H1 (cell line): ENCODE results near the gene STARD3. TPM values are rescaled to one million over a fixed set of nuclear protein-coding genes. Genes with fewer than 3 reads are reported as not detected.

Experiments
- CTCF ChIA-PET: fragments of 300-600 bp; sonication (Branson Sonifier 250); formaldehyde crosslinking; loops from one replicate; lab custom pipeline; 2021; ENCODE audit not compliant: partially characterized antibody; lab: Charles Lee
- POLR2A ChIA-PET: fragments of 300-600 bp; sonication (Branson Sonifier 250); formaldehyde crosslinking; loops from one replicate; lab custom pipeline; 2021; ENCODE audit warnings: inconsistent platforms; ENCODE audit not compliant: partially characterized antibody; lab: Charles Lee
- DNase-seq, 2 experiments: peaks; one replicate each; pipeline versions ENCODE4 v3.0.0 to v3.0.0-alpha.2; 2010 to 2022; ENCODE audit warnings: low spot score in 2 of 2, low read depth in 1 of 2, mixed read lengths in 1 of 2
- FAIRE-seq: peaks from 2 replicates; lab custom pipeline; 2011; peaks lifted over from hg19 to GRCh38; lab: Jason Lieb, UNC
- H2AFZ ChIP-seq: 2 replicates; pipeline ENCODE4 v1.8.1; 2012; ENCODE audit warnings: low read length, inconsistent platforms
- H2AK5ac ChIP-seq: 2 replicates; pipeline ENCODE4 v1.6.1; 2013; ENCODE audit warnings: low read depth, low read length
- H2BK120ac ChIP-seq: replicated peaks from 2 replicates; pipeline ENCODE3; 2013; ENCODE audit warnings: low read depth, low read length, inconsistent platforms
- H2BK12ac ChIP-seq: 2 replicates; pipeline ENCODE4 v1.6.1; 2013; ENCODE audit warnings: low read depth, low read length
- H2BK15ac ChIP-seq: 2 replicates; pipeline ENCODE4 v1.6.1; 2013; ENCODE audit warnings: low read length
- H2BK20ac ChIP-seq: 2 replicates; pipeline ENCODE4 v1.6.1; 2013; ENCODE audit warnings: low read length
- H2BK5ac ChIP-seq: 2 replicates; pipeline ENCODE4 v1.6.1; 2013; ENCODE audit warnings: low read depth, low read length
- H3K14ac ChIP-seq: 2 replicates; pipeline ENCODE4 v1.6.1; 2013; ENCODE audit warnings: inconsistent platforms; ENCODE audit not compliant: insufficient read length
- H3K18ac ChIP-seq: 2 replicates; pipeline ENCODE4 v1.6.1; 2013; ENCODE audit warnings: low read length; ENCODE audit errors: extremely low read depth
- H3K23ac ChIP-seq: 2 replicates; pipeline ENCODE4 v1.6.1; 2013; ENCODE audit warnings: inconsistent platforms; ENCODE audit not compliant: insufficient read length
- H3K23me2 ChIP-seq: 2 replicates; pipeline ENCODE4 v1.6.1; 2013; ENCODE audit warnings: low read depth, low read length
- H3K27ac ChIP-seq: 2 replicates; pipeline ENCODE4 v1.6.1; 2011; ENCODE audit warnings: low read depth, low read length, inconsistent platforms
- H3K27me3 ChIP-seq, 4 experiments: replicated peaks in 1 of 4; 1 replicate in 1 of 4; 2 replicates in 3 of 4; pipeline versions ENCODE4 v1.6.1 to v1.8.1; 2011 to 2013; ENCODE audit warnings: low read length in 3 of 4, mild to moderate bottlenecking in 3 of 4, inconsistent platforms in 2 of 4, mixed read lengths in 2 of 4, moderate library complexity in 1 of 4; ENCODE audit not compliant: control insufficient read depth in 3 of 4, insufficient read depth in 3 of 4; ENCODE audit errors: extremely low read depth in 1 of 4
- H3K36me3 ChIP-seq, 4 experiments: 2 replicates each; pipeline versions ENCODE4 v1.6.1 to v1.8.1; 2011 to 2013; ENCODE audit warnings: mild to moderate bottlenecking in 4 of 4, low read length in 3 of 4, moderate library complexity in 2 of 4, control low read depth in 1 of 4, inconsistent platforms in 1 of 4; ENCODE audit not compliant: insufficient read depth in 4 of 4, control insufficient read depth in 2 of 4
- H3K4ac ChIP-seq: replicated peaks from 2 replicates; pipeline ENCODE3; 2013; ENCODE audit warnings: low read length, low read depth, mixed read lengths, inconsistent platforms; ENCODE audit not compliant: insufficient read length
- H3K4me1 ChIP-seq, 4 experiments: replicated peaks in 1 of 4; 1 replicate in 1 of 4; 2 replicates in 3 of 4; pipeline versions ENCODE4 v1.6.1 to v1.8.1; 2011 to 2013; ENCODE audit warnings: low read length in 3 of 4, inconsistent platforms in 2 of 4, mixed read lengths in 1 of 4; ENCODE audit not compliant: insufficient read depth in 4 of 4, control insufficient read depth in 3 of 4
- H3K4me2 ChIP-seq, 2 experiments: 2 replicates each; pipeline versions ENCODE4 v1.6.1 to v1.8.1; 2011 to 2013; ENCODE audit warnings: low read depth in 2 of 2, low read length in 2 of 2, control low read depth in 1 of 2, inconsistent platforms in 1 of 2, mild to moderate bottlenecking in 1 of 2; ENCODE audit not compliant: insufficient read depth in 1 of 2
- H3K4me3 ChIP-seq, 4 experiments: fragments of 200-600, 300-600 bp in 1 of 4; sonication (generic), shearing (Covaris generic), sonication (Bioruptor Twin) in 1 of 4; 2 replicates each; pipeline versions ENCODE4 v1.5.1 to v1.8.1; 2011 to 2016; ENCODE audit warnings: low read length in 4 of 4, low read depth in 3 of 4, control low read depth in 2 of 4, inconsistent platforms in 2 of 4, mild to moderate bottlenecking in 2 of 4, mixed read lengths in 1 of 4, moderate library complexity in 1 of 4; ENCODE audit not compliant: insufficient read depth in 2 of 4; ENCODE audit errors: extremely low read depth in 1 of 4
- H3K56ac ChIP-seq: replicated peaks from 2 replicates; pipeline ENCODE3; 2013; ENCODE audit warnings: low read depth, mild to moderate bottlenecking, mixed read lengths, low read length, inconsistent platforms; ENCODE audit not compliant: insufficient read length
- H3K79me1 ChIP-seq: 2 replicates; pipeline ENCODE4 v1.6.1; 2013; ENCODE audit warnings: low read depth, low read length, control low read depth
- H3K79me2 ChIP-seq, 2 experiments: 2 replicates each; pipeline versions ENCODE4 v1.6.1 to v1.8.1; 2012 to 2013; ENCODE audit warnings: low read length in 2 of 2, mild to moderate bottlenecking in 2 of 2, inconsistent platforms in 1 of 2; ENCODE audit not compliant: insufficient read depth in 2 of 2, control insufficient read depth in 1 of 2
- H3K9ac ChIP-seq, 4 experiments: replicated peaks in 1 of 4; 1 replicate in 1 of 4; 2 replicates in 3 of 4; pipeline versions ENCODE4 v1.6.1 to v1.8.1; 2011 to 2013; ENCODE audit warnings: low read depth in 3 of 4, low read length in 3 of 4, control low read depth in 2 of 4, mild to moderate bottlenecking in 2 of 4, moderate library complexity in 2 of 4, inconsistent platforms in 1 of 4; ENCODE audit errors: extremely low read depth in 1 of 4
- H3K9me3 ChIP-seq, 2 experiments: 2 replicates each; pipeline versions ENCODE4 v1.6.1 to v1.8.1; 2012 to 2013; ENCODE audit warnings: mild to moderate bottlenecking in 2 of 2, moderate library complexity in 2 of 2, control low read depth in 1 of 2, inconsistent platforms in 1 of 2, low read depth in 1 of 2, low read length in 1 of 2, mixed read lengths in 1 of 2; ENCODE audit not compliant: insufficient read depth in 2 of 2
- H4K20me1 ChIP-seq, 2 experiments: replicated peaks in 1 of 2; 2 replicates each; pipeline versions ENCODE3 to v1.8.1; 2011 to 2013; ENCODE audit warnings: inconsistent platforms in 2 of 2, low read length in 2 of 2, mild to moderate bottlenecking in 1 of 2; ENCODE audit not compliant: insufficient read depth in 2 of 2, control insufficient read depth in 1 of 2
- H4K5ac ChIP-seq: 2 replicates; pipeline ENCODE4 v1.6.1; 2013; ENCODE audit warnings: low read length, low read depth, mixed read lengths, inconsistent platforms; ENCODE audit not compliant: insufficient read length
- H4K8ac ChIP-seq: 2 replicates; pipeline ENCODE4 v1.8.0; 2013; ENCODE audit warnings: mild to moderate bottlenecking, moderate library complexity, low read length, inconsistent platforms; ENCODE audit not compliant: insufficient read depth; ENCODE audit errors: extremely low read depth
- H4K91ac ChIP-seq: replicated peaks from 2 replicates; pipeline ENCODE3; 2013; ENCODE audit warnings: low read length, mixed read lengths, inconsistent platforms; ENCODE audit not compliant: insufficient read length
- FOSL1 ChIP-seq: IDR thresholded peaks from 2 replicates; pipeline ENCODE4 v1.6.1; 2011; ENCODE audit warnings: mild to moderate bottlenecking, low read depth, low read length, moderate library complexity; ENCODE audit not compliant: insufficient read depth
- HDAC6 ChIP-seq: IDR thresholded peaks from one replicate; pipeline ENCODE4 v1.7.1; 2012; ENCODE audit warnings: low read depth, mild to moderate bottlenecking, inconsistent platforms, low read length, moderate library complexity
- NANOG ChIP-seq: IDR thresholded peaks from 2 replicates; pipeline ENCODE4 v1.6.1; 2011; ENCODE audit warnings: low read length, low read depth, mild to moderate bottlenecking, inconsistent platforms; ENCODE audit not compliant: insufficient read depth, poor library complexity, severe bottlenecking
- SRF ChIP-seq: IDR thresholded peaks from 2 replicates; pipeline ENCODE4 v1.6.1; 2011; ENCODE audit warnings: mild to moderate bottlenecking, low read depth, low read length, moderate library complexity
- TAF1 ChIP-seq: IDR thresholded peaks from 2 replicates; pipeline ENCODE4 v1.6.1; 2011; ENCODE audit warnings: mild to moderate bottlenecking, low read depth, low read length
- WGBS, 2 experiments: shearing (Covaris generic) in 1 of 2; methylation state at CpG; one replicate each; pipeline versions ENCODE4 v1.1.6 to v1.1.7; 2013 to 2015; ENCODE audit warnings: low lambda C conversion rate in 2 of 2, mixed read lengths in 2 of 2, inconsistent platforms in 1 of 2, low coverage in 1 of 2, missing lambda C conversion rate in 1 of 2; ENCODE audit not compliant: insufficient replicate concordance in 2 of 2, insufficient coverage in 1 of 2, insufficient read length in 1 of 2; ENCODE audit errors: extremely low coverage in 1 of 2, missing lambda C conversion rate in 1 of 2; 5-methylcytosine and 5-hydroxymethylcytosine counted together
- polyA plus RNA-seq, 7 experiments: library from polyadenylated mRNA; depleted of rRNA in 3 of 7; stranded (reverse) in 5 of 7; unstranded in 2 of 7; fragments of >200 nt in 5 of 7; fragments of 200-250 nt in 2 of 7; gene quantifications; 1 replicate in 5 of 7; 2 replicates in 1 of 7; 4 replicates in 1 of 7; pipeline versions ENCODE4 v1.2.1 to v1.2.3, GENCODE V29; 2011 to 2013; ENCODE audit warnings: missing spikeins in 2 of 7, mixed read lengths in 2 of 7
- total RNA-seq: library from RNA; stranded (reverse); fragmentation: NEBNext Ultra II Directional; extraction: Animal tissue kit (Norgen Biotek cat#: 25700); gene quantifications from 2 replicates; pipeline ENCODE4 v1.2.1, GENCODE V29; 2021

STARD3 gene
- total and polyA plus RNA-seq, 2 of the 8 experiments (the other 6 are each of a cell fraction or from before 2014, with no cell fraction given) = 47.6 to 80.3 TPM

- DNase-seq (no peak), FAIRE-seq (no peak)
- no peak overlapping the region for H2BK5ac ChIP-seq
- H3K4ac ChIP-seq = no peak overlapping the region
- POLR2A ChIA-PET = interaction anchor here (0.8 to 5.2 kb wide), 9 partner anchors 9 to 45 kb away, joined by 3 to 22 read pairs (median 4); partner anchors contain the start of genes ERBB2 and TCAP
- no peak overlapping the region for H2BK20ac ChIP-seq
- H3K36me3 ChIP-seq = peaks cover 0 to 2% (median 0%) of the 10 kb centered on the region in 4 experiments; a peak in 2 of 8 replicates
- WGBS, 2 experiments = 98% methylated on average over 2 of the region's 2 CpGs; no CpG with 5 or more reads in 1 of the 2 experiments
- H4K20me1 ChIP-seq = peaks cover 1 to 2% of the 10 kb centered on the region in 2 experiments
- no peak overlapping the region for H2BK15ac ChIP-seq
- H4K8ac ChIP-seq = no peak overlapping the region
- H4K5ac ChIP-seq = no peak overlapping the region
- no peak overlapping the region for H3K9ac ChIP-seq
- H3K56ac ChIP-seq = no peak overlapping the region
- no peak overlapping the region for H2AFZ ChIP-seq
- peaks cover 5 to 26% (median 21%) of the 10 kb centered on the region in 4 experiments for H3K4me1 ChIP-seq
- H3K4me2 ChIP-seq = no peak overlapping the region
- no peak overlapping the region for H3K18ac ChIP-seq
- no peak overlapping the region for H3K23ac ChIP-seq
- H3K27ac ChIP-seq = no peak overlapping the region
- no peak overlapping the region for H4K91ac ChIP-seq
- CTCF ChIA-PET = interaction anchor here (1.1 to 49.2 kb wide), 13 partner anchors 9 to 220 kb away, joined by 3 to 1885 read pairs (median 5); partner anchors contain the start of genes ERBB2, MIEN1, PGAP3 and PNMT
- H3K79me1 ChIP-seq = peaks cover 2% of the 10 kb centered on the region; the same call in 1 of the 2 replicates
- H3K9me3 ChIP-seq = no peaks in the 10 kb centered on the region
- no peak overlapping the region for H3K14ac ChIP-seq
- H3K23me2 ChIP-seq = no peaks in the 10 kb centered on the region; the same call in 1 of the 2 replicates
- H2BK120ac ChIP-seq = no peak overlapping the region
- H3K4me3 ChIP-seq = no peak overlapping the region
- H3K79me2 ChIP-seq = peaks cover 0 to 2% of the 10 kb centered on the region in 2 experiments; a peak in 1 of 4 replicates
- H2BK12ac ChIP-seq = no peak overlapping the region
- H2AK5ac ChIP-seq = no peak overlapping the region
- H3K27me3 ChIP-seq = no peaks in the 10 kb centered on the region
- TF ChIP-seq HDAC6 (no peak), FOSL1 (no peak), NANOG (no peak), SRF (no peak), TAF1 (no peak)
These were observed 18.2 kb downstream of the STARD3 start for GRCh38 chr17:39655105-39655504.
